Measurements from ENCODE around the gene CTDNEP1.
A peak's percentile ranks its signal among the peaks of the same experiment; 100 is the strongest.

The CTDNEP1 gene

DNA sequence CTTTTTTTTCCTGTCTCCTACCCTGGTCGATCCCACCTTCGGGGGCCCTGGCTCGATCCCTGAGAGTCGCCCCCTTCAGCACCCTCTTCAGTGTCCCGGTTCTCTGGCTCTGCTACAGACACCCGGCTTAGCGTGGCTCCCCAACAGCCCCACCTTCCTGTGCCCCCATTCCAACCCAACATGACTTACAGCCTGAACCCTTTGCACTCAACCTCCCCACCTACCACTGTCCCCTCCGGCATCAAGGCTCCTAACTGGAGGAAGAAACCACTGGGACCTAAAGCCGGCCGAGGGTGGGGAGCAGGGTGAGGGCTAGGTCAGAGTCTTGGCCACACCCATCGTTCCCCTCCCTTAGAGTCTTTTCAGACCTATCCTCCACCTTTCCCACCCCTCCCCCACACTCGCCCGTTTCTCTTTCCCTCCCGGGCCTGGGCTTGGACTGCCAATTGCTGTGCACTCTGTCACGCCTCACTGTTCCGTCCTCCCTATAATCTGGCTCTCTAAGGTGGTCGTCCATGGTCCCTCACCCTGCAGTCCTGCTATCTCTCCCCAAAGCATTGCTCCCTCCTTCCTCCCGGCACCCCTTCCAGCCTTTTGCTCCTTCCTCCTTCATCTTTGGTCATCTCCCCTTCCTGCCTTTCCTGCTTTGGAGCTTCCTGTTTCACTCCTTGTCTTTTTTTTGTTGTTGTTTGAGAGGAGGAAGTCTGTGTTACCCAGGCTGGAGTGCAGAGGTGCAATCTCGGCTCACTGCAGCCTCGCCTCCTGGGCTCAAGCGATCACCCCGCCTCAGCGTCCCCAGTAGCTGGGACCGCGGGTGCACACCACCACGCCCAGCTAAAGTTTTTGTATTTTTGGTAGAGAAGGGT is 11.6 kb upstream of the CTDNEP1 start:
- TF ChIP-seq, protein P1, sequence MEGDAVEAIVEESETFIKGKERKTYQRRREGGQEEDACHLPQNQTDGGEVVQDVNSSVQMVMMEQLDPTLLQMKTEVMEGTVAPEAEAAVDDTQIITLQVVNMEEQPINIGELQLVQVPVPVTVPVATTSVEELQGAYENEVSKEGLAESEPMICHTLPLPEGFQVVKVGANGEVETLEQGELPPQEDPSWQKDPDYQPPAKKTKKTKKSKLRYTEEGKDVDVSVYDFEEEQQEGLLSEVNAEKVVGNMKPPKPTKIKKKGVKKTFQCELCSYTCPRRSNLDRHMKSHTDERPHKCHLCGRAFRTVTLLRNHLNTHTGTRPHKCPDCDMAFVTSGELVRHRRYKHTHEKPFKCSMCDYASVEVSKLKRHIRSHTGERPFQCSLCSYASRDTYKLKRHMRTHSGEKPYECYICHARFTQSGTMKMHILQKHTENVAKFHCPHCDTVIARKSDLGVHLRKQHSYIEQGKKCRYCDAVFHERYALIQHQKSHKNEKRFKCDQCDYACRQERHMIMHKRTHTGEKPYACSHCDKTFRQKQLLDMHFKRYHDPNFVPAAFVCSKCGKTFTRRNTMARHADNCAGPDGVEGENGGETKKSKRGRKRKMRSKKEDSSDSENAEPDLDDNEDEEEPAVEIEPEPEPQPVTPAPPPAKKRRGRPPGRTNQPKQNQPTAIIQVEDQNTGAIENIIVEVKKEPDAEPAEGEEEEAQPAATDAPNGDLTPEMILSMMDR (IDR thresholded peaks at IDR 0.05; ENCODE audit: control extremely low read depth, extremely low read depth, low read depth, missing control alignments) = no peak
- POLR2A ChIA-PET = no interaction called here
- CTCF ChIA-PET = interaction anchor here (2.3 kb wide), 1 partner anchor 33 kb away, joined by 9 read pairs; no protein-coding TSS in a partner anchor
- peak; percentile 38 for DNase-seq (ENCODE audit: extremely low spot score)

DNA sequence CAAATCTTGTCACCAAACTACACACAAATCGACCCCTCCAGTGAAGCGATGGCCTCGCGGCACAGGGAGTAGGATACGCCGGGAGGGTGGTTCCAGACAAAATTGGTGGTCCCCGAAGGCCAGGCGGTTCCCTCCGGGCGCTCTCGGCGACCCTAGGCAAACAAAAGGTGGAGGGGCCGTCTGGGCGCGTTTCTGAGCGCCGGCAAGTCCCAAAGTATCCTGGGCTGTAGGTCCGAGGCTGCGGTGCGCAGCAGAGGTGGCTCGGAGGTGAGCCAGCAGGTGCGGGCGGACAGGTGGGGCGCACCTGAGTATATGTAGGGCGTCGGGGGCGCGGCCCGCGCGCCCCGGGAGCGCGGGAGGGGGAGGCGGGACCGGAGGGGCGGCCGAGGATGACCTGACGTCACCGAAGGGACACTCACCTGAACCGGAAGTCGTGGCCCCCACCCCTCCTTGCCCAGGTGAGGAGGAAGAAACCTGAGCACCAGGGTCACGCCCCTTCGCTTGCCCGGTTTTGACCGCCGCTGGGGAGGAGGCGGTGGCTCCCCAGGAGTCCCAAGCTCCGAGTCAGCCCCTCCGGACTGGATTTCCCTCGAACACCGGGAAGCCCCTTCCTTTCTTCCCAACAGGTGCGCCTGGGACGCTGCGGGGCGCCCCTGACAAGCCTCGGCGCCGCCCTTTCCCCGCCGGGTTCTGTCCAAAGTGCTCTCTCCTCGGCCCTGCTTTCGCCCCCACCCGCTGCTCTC is 10.8 kb upstream of the CTDNEP1 start, which contains the start of gene CLDN7:
CLDN7 (minus strand) TSS at position 287 of the 743 bp plus-strand sequence. CDS start 435 bp downstream, outside the sequence.
- no peak for DNase-seq (ENCODE audit: extremely low spot score)
- ChIA-PET POLR2A (no interaction called here), CTCF (interaction anchor here (1.6 kb wide), 1 partner anchor 34 kb away, joined by 6 read pairs; no protein-coding TSS in a partner anchor)
- TF ChIP-seq, protein P1 (IDR thresholded peaks at IDR 0.05; ENCODE audit: control extremely low read depth, extremely low read depth, low read depth, missing control alignments) = no peak

DNA sequence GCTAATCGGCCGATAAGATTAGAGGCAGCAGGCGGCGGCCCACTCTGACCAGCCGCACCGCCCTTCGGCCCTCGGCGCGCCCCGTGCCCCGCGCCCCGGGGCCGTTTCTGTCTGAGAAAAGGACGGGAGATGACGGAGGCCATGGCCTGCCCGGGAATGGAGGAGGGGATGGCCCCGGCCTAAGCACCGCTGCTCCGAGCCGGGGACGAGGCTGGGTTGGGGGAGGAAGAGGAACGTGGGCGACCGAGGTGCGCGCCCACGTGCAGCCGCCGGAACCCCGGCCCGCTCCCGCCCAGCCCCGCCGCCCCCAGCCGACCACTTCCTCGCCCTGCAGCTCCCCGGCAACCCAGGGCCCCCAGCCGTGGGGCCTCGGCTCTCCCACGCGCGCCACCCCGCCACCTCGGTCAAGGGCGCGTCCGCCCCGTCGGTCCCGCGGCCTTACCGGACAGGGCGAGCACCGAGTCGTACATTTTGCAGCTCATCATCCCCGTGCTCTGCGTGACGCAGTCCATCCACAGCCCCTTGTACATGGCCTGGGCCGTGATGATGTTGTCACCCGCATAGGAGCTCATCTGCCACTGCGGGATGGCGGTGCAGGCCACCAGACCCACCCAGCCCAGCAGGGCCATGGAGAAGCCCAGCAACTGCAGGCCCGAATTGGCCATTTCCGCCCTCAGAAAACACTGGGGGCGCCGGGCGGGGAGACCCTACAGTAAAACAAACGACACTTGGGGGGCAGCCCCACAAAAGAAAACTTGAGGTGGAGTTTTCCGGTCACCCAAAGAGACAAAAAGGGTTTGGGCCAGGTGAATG is 10.1 kb upstream of the CTDNEP1 start:
- peak; percentile 59 for DNase-seq (ENCODE audit: extremely low spot score)
- TF ChIP-seq, protein P1 (IDR thresholded peaks at IDR 0.05; ENCODE audit: control extremely low read depth, extremely low read depth, low read depth, missing control alignments) = no peak
- POLR2A ChIA-PET = interaction anchor here (0.6 kb wide), 2 partner anchors 68 to 134 kb away, joined by 3 read pairs; partner anchors contain the start of gene NEURL4
- CTCF ChIA-PET = interaction anchor here (1.6 kb wide), 1 partner anchor 35 kb away, joined by 6 read pairs; no protein-coding TSS in a partner anchor

DNA sequence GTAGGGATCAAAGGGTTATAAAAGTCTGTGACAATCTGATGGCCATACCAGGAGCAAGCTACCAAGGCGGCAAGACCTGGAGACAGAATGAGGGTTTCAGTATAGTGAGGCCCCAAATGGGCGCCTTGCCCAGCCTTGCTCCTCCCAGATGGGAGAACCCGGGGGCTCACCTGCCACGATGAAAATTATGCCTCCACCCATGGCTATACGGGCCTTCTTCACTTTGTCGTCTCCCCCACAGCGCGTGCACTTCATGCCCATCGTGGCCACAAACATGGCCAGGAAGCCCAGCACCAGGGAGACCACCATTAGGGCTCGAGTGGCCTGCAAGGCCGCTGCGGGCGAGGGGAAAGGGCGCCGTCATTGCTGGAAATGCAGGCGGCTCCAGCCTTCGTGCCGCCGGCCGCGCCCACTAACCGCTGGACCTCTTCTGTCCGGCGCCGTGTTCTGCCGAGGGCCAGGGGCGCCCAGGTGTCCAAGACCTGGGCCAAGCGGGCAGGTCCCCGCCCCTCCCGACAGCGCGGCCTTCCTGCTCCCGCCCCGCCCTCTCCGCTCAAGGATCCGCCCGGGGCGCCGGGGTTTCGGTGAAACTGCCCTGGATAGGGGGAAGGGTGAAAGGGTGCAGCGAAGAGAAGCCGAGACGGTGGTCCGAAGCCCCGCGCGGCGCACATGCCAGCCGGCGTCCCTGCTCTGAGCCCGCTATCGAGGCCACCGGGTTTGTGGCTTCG is 9.3 kb upstream of the CTDNEP1 start:
- DNase-seq (ENCODE audit: extremely low spot score) = no peak
- CTCF ChIA-PET = interaction anchor here (1.6 kb wide), 2 partner anchors 31 to 36 kb away, joined by 4 to 6 read pairs; no protein-coding TSS in a partner anchor
- TF ChIP-seq, protein P1 (IDR thresholded peaks at IDR 0.05; ENCODE audit: control extremely low read depth, extremely low read depth, low read depth, missing control alignments) = no peak
- POLR2A ChIA-PET = interaction anchor here (0.6 kb wide), 1 partner anchor 135 kb away, joined by 3 read pairs; no protein-coding TSS in a partner anchor

DNA sequence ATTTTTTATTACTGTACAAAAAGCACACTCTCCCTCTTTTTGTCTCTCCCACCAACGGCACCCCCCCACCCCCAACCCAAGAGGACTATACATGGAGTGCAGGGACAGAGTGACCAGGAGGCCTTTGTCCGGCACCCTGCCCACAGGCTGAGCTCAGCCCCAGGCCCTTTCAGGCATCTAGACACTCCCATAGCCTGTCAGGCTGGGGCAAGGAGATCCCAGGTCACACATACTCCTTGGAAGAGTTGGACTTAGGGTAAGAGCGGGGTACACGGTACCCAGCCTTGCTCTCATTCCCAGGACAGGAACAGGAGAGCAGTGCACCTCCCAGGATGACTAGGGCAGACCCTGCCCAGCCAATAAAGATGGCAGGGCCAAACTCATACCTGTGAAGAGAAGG is 8.6 kb upstream of the CTDNEP1 start:
- DNase-seq (ENCODE audit: extremely low spot score) = no peak
- ChIA-PET CTCF (interaction anchor here (0.9 to 1.6 kb wide), 2 partner anchors 32 to 36 kb away, joined by 4 to 5 read pairs; no protein-coding TSS in a partner anchor), POLR2A (interaction anchor here (1.5 kb wide), 1 partner anchor 25 kb away, joined by 3 read pairs; no protein-coding TSS in a partner anchor)
- TF ChIP-seq, protein P1 (IDR thresholded peaks at IDR 0.05; ENCODE audit: control extremely low read depth, extremely low read depth, low read depth, missing control alignments) = no peak
